DMS53 treated with DMSO at 0.1 percent for 48 hours (cell line): Measurements from ENCODE around the gene GGNBP2.

Experiments
- DNase-seq: peaks from one replicate; lab custom pipeline; 2025; ENCODE audit not compliant: unreplicated experiment; lab: John Stamatoyannopoulos, UW

Gene GGNBP2

DNA sequence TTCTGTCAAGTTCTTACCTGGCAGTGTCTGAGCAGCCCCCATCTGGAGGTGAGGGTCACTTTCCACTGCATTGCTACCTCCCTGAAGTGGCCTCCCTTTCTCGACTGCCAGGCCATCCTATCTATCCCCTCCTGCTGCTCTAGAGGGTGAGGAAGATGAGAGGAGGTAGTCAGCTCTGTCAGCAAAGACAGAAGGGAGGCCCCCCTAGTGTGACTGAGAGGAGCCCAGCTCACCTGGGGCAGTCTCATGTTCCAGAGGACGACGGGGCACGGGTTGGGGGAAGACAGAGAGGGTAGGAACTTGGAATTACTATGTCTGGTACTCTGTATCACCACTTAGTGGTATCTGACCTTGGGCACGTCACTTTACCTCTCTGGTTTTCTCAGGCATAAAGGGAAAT lies 32.1 kb upstream of the GGNBP2 start:
- DNase-seq: no peak

DNA sequence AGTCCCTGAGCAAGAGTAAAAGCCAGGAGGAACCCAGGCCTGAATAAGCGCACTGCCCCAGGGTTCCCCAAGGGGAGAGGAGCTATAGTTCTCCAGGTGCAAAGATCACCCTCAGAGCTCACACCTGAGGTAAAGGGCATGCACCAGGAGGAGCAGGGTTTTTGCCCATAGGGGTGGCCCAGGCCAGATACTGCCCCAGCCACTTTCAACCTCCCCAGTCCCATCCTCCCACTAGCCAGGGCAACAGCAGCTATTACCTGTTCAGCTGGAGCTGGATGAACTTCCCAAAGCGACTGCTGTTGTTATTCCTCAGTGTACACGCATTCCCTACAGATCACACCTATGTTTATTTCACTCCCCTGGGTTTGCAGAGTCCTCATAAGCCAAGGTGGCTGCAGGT lies 29.9 kb upstream of the GGNBP2 start:
- DNase-seq: no peak

DNA sequence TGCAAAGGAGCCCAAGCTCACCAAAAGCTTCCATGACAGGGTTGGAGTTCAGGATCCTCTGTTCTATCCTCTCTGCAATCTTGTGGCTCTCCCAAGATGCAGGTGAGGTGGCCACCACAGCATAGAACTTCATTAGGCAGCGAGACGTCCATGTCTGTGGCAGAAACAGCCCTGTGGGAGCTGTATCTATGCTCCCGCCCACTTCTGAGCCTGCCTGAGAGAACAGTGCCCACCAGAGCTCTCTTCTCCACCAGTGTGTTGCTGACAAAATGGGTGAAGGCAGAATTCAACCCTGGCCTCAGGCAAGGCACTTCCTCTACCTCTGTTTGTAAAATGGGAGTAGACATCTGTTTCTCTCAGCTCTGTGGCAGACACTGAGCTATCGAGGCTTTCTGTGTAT lies 28.9 kb upstream of the GGNBP2 start:
- no peak for DNase-seq

DNA sequence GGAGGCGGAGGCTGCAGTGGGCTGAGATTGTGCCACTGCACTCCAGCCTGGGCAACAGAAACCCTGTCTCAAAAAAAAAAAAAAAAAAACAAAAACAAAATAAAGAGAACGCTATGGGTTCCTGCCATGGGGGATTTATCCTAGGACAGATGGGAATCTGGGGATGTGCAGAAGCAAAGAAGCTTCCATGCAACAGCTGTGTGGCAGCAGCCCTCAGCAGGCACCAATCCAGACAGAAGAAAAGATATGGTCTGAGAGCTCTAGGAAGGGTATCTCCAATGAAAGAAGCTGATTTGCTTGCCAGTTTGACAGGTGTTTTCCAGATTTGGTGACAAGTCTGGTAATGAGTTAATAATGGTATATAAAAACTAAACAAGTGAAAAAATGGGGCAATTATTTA lies 21.6 kb upstream of the GGNBP2 start:
- DNase-seq: no peak

DNA sequence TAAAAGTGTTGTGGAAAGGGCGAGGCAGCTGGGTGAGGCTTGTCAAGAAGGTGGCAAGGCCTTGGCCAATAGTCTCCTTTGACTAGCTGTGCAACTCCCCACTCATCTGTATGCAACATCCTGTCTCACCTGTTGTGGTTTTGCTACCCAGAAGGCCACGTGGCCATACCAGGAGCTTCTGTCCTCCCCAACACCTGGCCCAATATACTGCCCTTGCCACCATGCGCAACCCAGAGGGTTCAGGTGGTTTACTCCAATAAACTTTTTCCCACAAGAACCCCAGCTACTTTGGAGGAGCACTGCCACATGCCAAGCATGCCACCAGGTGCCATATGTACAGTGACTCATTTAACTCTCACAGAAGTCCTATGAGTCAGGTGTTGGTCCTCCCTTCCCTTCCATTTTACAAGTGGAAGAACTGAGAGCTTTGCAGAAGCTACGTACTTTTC lies 20.3 kb upstream of the GGNBP2 start:
- no peak for DNase-seq

DNA sequence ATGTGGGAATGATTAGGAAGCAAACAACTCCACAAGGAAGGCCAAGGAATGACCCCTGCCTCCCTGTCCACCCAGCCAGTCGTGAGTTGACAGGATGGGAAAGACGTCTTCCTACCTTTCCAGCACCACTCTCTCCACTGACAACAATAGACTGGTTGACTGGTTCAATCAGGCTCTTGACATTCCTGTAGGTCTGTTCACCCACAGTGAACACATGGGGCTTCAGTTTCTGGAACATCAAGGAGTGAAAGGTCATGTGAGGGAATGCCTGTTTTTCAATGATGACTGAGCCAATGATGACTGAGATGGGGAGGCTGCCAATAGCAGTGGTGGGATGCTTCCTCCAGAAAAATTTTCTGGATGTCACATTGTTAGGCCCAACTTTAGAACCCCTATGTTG lies 19.6 kb upstream of the GGNBP2 start:
- no peak for DNase-seq

DNA sequence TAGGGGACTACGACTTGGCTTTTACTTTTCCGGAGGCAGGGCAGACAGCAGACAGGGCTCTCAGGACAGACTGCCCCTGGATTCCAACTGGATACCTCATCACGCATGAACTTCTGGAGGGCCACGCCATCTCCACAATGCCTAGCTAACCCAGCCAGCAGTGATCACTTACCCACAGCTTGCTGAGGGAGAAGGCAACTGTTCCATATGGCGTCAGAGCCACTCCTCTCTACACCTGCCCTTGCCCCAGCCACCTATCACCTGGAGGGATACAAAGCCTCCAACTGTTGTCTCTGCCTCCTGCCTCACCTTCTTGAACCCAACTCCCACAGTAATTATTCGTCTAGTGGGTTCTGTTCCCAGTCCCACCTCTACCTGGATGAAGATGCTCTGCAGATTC lies 18.8 kb upstream of the GGNBP2 start:
- no peak for DNase-seq

DNA sequence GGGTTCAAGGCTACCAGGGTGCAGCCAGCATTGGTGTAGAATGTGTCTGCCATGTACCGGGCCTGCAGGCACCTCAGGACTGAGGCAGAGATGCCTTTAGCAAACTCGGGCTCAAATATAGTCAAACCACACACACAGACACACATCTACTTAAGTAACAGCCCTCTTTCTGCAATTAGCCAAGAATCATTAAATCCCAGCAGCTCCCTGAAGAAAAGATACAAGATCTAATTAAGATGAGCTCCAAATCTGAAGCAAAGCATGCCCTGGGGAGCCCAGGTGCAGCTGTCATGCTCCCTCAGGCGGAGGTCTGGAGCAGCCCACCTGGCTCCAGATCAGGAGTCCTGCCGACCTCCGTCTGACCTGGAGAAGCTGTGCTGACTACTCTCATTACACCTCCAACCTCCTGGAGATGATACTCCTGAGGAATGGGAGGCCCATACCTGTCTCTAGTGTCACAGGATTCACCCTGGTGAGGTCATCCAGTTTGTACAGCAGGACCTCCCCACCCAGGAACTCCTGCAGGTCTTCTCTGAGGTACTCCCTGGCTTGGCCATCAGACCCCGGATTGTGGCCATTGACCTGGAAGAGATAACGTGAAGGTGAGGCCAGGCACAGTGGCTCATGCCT lies 17.0 kb upstream of the GGNBP2 start:
- DNase-seq: no peak

DNA sequence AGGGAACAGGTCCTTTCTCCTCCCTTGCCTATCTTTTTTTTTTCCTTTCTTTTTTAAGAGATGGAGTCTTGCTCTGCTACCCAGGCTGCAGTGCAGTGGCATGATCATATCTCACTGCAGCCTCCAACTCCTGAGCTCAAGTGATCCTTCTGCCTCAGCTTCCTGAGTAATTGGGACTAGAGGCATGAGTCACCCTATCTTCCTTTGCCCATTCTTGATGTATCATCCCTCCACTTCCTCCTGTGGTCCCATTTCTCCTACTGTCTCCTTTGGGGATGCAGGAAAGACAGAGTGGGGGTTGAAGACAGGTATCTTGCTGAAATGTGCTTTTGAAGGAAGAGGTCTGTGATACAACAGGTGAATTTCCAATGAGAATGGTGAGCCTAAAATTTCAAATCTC lies 15.6 kb upstream of the GGNBP2 start:
- no peak for DNase-seq

DNA sequence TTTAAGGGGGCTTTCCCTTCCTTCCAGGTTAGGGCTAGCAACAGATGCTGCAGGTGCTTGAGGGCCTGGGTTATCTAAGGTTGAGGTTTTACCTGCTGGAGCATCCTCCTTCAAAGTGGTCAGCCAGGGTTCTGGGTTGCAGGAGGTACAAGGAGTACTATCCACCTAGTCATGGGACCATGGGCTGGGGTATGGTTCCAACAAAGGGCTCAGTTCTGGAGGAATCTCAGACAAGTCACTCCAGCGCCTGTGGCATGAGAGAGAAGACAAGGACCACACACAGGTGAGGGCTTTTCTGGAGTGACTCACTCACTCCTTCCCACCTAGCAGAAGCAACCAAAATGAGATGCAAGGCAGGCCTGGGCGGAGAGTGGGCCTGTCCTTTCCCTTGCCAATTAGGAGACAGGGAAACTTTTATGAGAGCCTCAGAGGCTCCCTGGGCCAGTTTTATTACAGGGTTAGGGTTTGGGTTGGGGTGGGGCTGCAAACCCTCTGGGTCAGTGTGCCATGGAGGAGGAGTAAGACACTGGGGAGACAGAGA lies 12.2 kb upstream of the GGNBP2 start:
- no peak for DNase-seq

DNA sequence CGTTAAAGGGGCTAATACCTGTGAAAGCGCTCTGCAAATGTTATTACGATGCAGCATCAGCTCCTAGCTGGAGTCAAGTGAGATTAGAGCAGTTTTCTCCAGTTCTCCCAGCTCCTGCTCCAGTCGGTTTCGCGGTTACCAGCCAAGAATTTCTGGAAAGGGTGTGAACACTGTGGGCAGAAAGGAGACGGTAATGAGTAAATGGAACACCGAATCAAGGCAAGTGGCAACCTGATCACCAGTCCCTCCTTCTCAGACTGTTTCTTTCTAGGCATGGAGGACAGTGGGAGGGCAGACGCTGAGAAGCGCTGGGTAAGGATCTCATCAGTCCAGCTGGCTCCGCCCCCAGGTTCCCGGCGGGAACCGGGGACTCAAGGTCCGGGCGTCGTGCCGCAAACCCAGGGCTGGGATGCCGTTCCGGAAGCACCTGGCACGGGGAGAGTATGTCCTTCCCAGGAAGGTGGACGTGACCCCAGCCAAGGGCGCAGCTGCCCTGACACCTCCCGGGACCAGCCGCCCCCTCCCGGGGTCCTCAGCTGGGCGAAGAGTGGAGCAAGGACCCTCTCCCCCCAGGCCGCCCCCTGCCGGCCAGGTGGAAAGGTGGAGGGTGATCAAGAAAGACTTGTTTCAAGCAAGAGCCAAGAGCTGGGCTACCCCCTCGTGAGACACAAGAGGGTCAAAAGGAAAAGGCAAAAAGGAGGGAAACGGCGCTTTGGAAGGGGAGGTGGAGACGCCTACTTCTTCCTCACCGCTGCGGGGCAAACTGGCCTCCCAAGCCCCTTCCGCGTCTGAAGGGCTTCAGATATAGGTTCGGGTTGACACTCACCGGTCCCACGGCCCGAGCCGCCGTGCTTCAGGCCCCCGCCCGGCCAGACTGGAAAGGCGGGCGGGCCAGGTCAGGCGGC lies 10.5 kb upstream of the GGNBP2 start:
- DNase-seq: peak; percentile 59

DNA sequence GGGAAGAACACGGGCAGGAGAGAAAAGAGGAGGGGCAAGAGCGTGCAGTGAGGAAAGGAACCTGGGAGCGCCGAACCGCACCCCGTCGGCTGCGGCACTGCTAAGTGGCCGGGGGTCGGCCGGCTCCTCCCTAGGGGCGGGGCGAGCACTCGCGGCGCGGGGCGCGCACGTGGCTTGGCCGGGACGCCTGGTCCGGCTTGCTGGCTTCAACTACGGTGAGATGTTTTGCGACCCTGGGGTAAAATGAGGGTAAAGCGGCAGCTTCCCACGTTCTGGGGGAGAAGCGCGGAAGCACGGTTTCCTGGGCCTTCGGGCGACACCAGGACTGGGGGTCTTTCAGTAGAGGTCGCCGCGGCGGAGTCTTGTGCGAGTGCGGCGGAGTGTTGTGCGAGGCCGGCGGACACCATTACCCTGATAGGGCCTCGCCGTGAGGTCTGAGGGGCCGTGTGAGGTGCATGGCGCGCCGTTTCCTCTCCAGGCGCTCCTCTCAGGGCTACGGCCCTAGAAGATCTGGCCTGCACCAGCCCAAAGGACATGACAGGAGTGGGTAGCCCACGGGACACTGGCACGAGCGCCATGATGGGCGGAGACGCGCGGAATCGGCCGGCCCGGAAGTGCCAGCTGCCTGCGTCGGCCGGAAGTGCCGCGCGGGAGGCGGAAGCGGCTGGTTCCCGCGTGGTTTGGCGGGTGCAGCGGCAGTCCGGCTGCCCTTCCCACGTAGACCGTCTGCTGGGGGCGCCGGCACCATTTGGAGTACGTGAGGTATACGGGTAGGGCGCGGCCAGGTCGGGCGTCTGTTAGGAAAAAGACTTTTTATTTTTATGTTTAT lies 9.7 kb upstream of the GGNBP2 start, which contains the start of the genes MYO19 and PIGW:
Gene MYO19, minus strand, starts transcription at position 29 of the 829 bp plus-strand sequence. CDS start 2,330 bp downstream, outside the sequence.
Gene PIGW, plus strand, starts transcription at position 148 of the 829 bp plus-strand sequence. CDS start 2,115 bp downstream, outside the sequence.
- DNase-seq: peak; percentile 70

DNA sequence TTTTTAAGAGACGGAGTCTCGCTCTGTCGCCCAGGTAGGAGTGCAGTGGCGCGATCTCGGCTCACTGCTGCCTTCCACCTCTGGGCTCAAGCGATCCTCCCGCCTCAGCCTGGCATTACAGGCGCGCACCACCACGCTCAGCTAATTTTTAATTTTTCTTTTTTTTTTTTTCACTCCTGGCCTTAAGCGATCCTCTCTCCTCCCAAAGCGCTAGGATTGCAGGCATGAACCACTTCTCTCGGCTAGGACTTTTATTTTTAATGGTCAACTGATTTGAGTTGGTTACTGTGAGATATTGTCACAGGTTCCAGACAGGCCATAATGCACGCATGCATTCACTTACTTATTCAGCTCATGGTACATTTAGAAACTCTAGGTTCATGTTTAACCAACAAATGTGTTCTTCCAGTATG lies 9.0 kb upstream of the GGNBP2 start:
- DNase-seq: no peak

DNA sequence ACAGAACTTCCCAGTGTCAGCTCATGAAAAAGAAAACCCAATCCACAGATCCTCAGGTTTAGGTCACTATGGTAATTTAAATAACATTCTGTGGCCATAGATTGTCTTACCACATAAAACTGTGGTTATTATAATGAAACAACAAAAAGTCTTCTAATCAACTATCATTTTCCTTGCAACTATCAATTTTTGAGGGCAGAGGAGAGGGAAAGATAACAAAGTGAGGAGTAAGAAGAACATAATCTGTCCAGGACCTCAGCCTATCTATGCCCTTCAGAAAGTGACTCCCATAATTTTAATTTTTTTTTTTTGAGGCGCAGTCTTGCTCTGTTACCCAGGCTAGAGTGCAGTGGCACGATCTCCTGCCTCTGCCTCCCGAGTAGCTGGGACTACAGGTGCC lies 4.0 kb upstream of the GGNBP2 start:
- DNase-seq: no peak

DNA sequence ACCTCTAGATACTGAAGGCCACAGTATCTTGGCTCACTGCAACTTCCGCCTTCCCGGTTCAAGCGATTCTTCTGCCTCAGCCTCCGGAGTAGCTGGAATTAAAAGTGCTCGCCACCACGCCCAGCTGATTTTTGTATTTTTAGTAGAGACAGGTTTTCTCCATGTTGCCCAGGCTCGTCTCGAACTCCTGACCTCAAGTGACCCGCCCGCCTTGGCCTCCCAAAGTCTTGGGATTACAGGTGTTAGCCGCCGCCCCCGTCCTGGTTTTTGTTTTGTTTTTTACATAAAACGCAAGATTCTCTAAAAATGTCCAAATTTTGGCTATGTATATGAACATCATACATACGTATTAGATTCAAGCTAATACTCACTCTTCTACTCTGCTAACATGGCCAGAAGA lies 2.0 kb upstream of the GGNBP2 start:
- DNase-seq: no peak

DNA sequence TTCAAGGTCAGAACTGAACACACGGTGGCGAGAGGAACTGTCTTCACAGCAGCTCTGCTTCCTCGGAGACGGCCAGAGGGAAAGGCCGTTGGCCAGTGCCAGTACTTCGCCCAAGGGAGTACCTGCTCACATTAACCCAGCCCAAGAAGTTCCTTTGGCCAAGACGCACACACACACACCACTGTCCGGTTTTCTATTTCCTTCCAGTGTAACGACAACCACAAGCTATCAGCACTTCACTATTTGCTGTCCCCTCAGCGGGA lies 744 bp upstream of the GGNBP2 start:
- no peak for DNase-seq

DNA sequence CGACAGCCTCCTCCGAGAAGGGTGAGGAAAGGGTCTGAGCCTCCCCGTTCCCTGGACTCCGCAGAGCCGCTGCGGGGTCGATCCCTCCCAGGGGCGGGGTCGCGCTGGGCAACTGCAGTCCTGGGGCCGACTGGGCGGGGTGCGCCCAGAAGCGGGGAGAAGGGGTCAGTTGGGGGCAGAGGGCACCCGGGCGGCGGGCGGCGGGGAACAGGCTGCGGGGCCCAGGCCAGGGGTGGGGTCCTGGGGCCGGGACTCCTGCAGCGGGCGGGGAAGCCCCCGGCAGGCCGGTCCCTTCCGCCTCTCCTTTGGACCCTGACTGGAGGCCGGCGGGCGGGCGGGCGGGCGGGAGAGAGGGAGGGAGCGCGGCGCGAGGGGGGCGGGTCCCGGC lies 352 bp downstream of the GGNBP2 start:
- DNase-seq: peak; percentile 45

DNA sequence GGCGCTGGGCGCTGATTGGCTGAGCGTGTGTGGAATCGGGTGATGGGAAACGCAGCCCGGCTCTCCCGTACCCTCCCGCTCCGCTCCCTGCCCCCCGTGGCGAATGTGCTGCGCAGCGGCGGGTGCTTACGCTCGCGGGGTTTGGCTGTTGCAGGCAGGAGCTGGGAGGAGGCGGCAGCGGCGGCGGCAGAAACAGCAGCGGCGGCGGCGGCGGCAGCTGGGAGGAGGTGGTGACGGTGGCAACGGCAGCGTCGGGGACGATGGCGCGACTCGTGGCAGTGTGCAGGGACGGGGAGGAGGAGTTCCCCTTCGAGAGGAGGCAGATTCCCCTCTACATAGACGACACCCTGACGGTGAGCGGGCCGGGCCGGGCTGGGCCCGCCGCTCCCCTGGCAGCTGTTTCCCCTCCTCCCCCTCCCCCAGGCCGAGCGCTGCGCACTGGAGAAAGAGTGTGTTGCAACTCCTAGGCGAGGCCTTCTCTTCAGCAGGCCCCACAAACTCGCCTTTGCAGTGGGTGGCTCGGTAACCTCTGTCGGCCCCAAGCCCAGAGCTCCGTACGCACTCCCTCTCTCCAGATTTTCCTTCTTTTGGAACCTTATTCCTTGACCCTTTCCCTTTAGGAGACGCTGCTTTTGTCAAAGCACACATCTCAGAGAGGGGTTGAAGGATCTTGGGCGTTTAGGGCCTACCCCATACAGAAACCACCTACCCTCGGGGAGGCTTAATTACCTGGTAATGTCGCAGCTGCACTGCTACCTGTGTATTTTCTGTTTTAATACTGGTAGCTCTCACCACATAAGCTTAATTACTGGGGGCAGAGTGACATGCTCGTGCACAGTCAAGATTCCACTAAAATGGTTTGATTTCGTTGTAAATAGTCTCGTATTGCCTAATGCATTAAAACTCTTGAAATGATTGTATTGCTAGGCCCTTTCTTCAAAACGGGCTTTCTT lies 1.0 kb downstream of the GGNBP2 start:
- peak; percentile 71 for DNase-seq

DNA sequence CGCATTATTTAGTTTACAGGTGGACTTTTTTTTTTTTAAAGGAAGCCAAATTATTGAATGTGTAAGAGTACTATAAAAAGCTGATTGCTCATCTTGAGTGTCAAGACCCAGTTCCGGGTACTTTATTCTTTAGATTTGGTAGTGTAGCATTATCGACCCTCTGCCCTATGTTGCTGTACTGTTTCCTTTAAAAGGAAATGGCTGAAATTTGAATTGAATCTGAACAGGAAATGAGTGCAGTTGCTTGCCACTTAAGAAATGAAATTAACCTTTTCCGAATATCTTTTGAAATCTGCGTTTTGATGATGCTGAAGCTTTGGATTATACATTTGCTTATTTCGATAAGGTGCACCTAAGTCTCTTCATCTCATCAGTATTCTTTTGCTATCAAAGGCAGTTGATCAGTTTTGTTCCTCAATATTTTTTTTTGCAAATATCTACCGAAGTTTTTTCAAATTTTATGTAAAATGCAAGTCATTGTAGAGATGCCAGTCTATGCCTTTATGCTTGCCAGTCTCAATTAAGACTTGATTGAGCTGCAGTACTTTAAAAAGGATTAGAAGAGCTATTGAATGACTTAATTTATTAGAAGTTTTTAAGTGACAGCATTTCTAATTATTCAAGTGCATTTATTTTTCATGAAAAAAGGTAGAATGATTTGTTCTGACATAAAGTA lies 1.8 kb downstream of the GGNBP2 start:
- no peak for DNase-seq

DNA sequence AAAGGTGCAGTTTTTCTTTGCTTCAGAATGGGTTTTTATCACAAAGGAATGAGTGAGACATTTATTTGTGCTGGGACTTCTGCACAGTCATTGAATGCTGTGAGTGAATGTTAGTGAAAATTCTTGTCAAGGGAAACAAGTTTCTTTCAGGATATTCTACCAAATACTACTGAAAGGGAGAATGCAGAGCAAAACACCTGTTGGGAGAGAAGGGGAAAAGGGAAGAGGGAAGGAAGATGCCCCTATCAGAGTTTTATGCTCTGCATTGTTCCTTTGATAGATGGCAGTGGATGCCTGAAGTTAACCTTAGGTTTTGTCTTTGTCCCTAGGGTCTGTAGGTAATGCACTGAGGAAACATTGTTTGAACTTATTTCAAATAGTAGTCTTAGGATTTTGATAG lies 3.1 kb downstream of the GGNBP2 start:
- DNase-seq: no peak
